Esophagus (tissue), 2 donors: ENCODE measurements around the gene TMEM100. TPM values are rescaled to one million over a fixed set of nuclear protein-coding genes. Genes with fewer than 3 reads are reported as not detected.

Source experiments
- H3K27ac ChIP-seq, 2 donors: one replicate each; pipeline ENCODE4 v1.5.1; 2013; ENCODE audit warnings: low read depth in 2 of 2, mild to moderate bottlenecking in 2 of 2, inconsistent platforms in 1 of 2, low read length in 1 of 2, moderate library complexity in 1 of 2
- H3K27me3 ChIP-seq, 2 donors: one replicate each; pipeline ENCODE4 v1.6.1; 2013; ENCODE audit warnings: low read length in 2 of 2, control low read depth in 1 of 2, mild to moderate bottlenecking in 1 of 2; ENCODE audit not compliant: insufficient read depth in 2 of 2, control insufficient read depth in 1 of 2
- H3K36me3 ChIP-seq, 2 donors: one replicate each; pipeline ENCODE4 v1.6.1; 2013; ENCODE audit warnings: low read length in 1 of 2; ENCODE audit not compliant: control insufficient read depth in 2 of 2, insufficient read depth in 2 of 2
- H3K4me1 ChIP-seq, 2 donors: one replicate each; pipeline ENCODE4 v1.6.1; 2013; ENCODE audit warnings: low read length in 1 of 2; ENCODE audit not compliant: control insufficient read depth in 2 of 2, insufficient read depth in 2 of 2
- H3K4me3 ChIP-seq, 2 donors: one replicate each; pipeline ENCODE4 v1.5.1; 2013; ENCODE audit warnings: low read length in 2 of 2, mild to moderate bottlenecking in 2 of 2, low read depth in 1 of 2, moderate library complexity in 1 of 2
- H3K9me3 ChIP-seq, 2 donors: one replicate each; pipeline ENCODE4 v1.6.1; 2013; ENCODE audit warnings: mild to moderate bottlenecking in 2 of 2, low read depth in 1 of 2, low read length in 1 of 2, moderate library complexity in 1 of 2; ENCODE audit not compliant: control insufficient read depth in 2 of 2, insufficient read depth in 1 of 2
- WGBS, 2 donors: extraction: QIAGEN DNeasy Blood & Tissue Kit; methylation state at CpG; one replicate each; pipeline ENCODE4 v1.1.7; 2013; 5-methylcytosine and 5-hydroxymethylcytosine counted together
- polyA plus RNA-seq, 2 donors: library from polyadenylated mRNA; stranded (reverse); fragments of 200-250 nt; gene quantifications; one replicate each; pipeline ENCODE4 v1.2.3, GENCODE V29; 2013
- donor health status: healthy with polysubstance abuse.
- donor health status: Bipolar disorder and iron deficiency.

Gene TMEM100
- polyA plus RNA-seq, 2 donors, result 1.6 to 4.8 TPM

DNA sequence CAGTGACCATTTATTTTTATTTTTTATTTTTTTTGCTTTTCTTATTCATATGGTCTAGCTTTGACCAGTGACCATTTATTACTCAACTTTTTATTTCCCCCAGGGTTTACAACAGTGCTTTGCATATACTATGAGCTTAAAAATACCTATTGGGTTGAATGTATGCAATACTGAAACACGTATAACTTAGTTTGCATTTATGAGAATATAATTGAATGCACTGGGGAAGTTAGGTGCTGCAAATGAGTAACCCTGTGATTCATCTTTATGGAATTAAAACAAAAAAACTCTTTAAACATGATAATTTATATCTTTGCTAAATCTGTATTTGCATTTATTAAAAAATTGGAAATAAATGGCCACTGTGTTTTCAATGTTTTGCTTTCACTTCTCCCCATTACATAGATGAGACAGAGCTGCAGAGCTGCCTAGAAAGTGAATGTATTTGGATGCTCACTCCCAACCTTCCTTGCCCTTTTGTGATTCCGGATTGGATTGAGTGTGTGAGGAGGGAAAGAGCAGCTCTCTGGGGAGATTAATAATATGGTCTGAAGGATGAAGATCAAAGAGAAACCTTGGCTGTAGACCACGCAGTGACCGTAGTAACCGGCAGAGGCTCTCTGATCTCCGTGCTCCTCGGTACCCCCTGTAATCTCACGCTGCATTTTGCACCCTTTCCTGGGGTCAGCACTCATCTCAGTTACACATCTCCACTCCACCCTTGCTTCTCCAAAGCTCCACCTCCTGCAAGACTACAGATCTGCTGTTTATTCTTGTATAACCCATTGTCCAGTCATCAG is 14.3 kb downstream of the TMEM100 start:
- WGBS, 2 donors, result 49 to 57% methylated on average over 8 of the region's 8 CpGs
- H3K4me3 ChIP-seq, result no peak overlapping the region
- peaks cover 3 to 10% of the 10 kb centered on the region in 2 donors for H3K4me1 ChIP-seq
- H3K36me3 ChIP-seq, result no peaks in the 10 kb centered on the region
- H3K27ac ChIP-seq, result no peak overlapping the region
- H3K27me3 ChIP-seq, result no peaks in the 10 kb centered on the region
- H3K9me3 ChIP-seq, result no peaks in the 10 kb centered on the region

DNA sequence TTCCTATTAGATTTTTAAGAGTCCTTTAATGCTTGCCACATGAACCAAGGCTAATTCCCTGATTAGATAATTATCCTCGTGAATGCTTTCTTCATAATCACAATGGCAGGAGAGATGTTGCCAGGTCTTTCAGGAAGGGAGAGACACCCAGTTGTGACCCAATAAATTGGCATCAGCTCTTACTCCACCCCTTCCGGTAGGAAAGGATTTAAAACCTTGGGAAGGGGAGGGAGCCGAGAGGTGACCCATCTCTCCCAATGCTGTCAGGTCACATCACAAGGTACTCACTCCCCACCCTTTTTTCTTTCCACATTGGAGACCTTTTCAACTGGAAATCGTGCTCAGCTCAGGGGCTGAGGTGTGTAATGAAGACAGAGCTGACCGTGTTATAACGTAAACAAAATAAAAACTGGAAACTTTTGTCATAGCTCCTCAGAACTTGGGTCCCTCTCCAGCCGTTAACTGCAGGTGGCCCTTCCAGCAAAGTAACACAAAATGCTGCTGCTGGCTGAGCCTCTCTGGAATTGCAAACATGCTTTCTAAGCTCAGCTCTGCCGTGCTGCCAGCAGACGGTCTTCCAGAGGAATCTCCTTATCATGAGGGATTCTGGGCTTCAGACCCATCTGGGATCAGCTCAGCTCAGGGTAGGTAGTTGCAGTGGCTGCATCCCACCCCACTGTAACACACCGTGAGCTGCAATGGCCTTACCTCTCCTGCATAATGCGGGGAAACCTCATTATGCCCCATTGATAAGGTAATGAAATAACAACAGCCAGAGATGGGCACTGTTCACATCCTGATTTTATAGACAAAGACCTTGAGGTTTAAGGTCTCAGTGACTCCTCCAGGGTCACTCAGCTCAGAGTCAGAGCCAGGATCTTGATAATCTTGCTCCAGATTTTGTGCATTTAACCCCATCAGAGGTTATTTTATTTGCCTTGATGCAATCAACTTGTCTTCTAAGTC is 15.6 kb downstream of the TMEM100 start:
- no peaks in the 10 kb centered on the region for H3K9me3 ChIP-seq
- no peak overlapping the region for H3K4me3 ChIP-seq
- peaks cover 3 to 10% of the 10 kb centered on the region in 2 donors for H3K4me1 ChIP-seq
- H3K36me3 ChIP-seq, result no peaks in the 10 kb centered on the region
- 46% methylated on average over 11 of the region's 11 CpGs for whole genome bisulfite sequencing, 2 donors
- H3K27ac ChIP-seq, result no peak overlapping the region
- H3K27me3 ChIP-seq, result no peaks in the 10 kb centered on the region

GRCh38 chr17:55705847-55706246 is 16.8 kb downstream of the TMEM100 start:
- no peak overlapping the region for H3K27ac ChIP-seq
- H3K27me3 ChIP-seq, result no peaks in the 10 kb centered on the region
- no peak overlapping the region for H3K4me3 ChIP-seq
- no peaks in the 10 kb centered on the region for H3K36me3 ChIP-seq
- peaks cover 3 to 10% of the 10 kb centered on the region in 2 donors for H3K4me1 ChIP-seq
- no peaks in the 10 kb centered on the region for H3K9me3 ChIP-seq

DNA sequence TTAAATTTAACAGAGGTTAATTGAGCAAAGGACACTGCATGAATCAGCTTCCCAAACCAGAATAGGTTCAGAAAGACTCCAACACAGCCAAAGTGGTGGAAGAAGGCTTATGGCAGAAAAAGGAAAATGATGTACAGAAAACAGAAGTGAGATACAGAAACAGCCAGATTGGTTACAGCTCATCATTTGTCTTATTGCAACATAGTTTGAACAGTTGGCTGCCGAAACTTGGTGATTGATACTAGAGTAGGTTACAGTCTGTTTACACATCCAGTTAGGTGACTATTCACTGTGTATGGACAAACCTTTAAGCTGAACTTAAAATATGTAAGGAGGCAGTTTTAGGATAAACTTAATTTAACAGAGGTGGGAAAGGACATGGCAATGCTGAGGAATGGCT is 18.3 kb downstream of the TMEM100 start:
- Histone ChIP-seq H3K36me3 (no peaks in the 10 kb centered on the region), H3K27me3 (no peaks in the 10 kb centered on the region), H3K4me3 (no peak overlapping the region), H3K9me3 (no peaks in the 10 kb centered on the region), H3K4me1 (peaks cover 3 to 10% of the 10 kb centered on the region in 2 donors), H3K27ac (no peak overlapping the region)
- 50 to 51% methylated on average over 1 of the region's 1 CpG for WGBS, 2 donors

GRCh38 chr17:55702150-55702549 is 20.5 kb downstream of the TMEM100 start:
- H3K4me1 ChIP-seq, result peaks cover 1 to 7% of the 10 kb centered on the region in 2 donors
- H3K9me3 ChIP-seq, result peaks cover 0 to 2% of the 10 kb centered on the region in 2 donors
- H3K27ac ChIP-seq, result no peak overlapping the region
- no peaks in the 10 kb centered on the region for H3K36me3 ChIP-seq
- 75 to 77% methylated on average over 7 of the region's 7 CpGs for WGBS, 2 donors
- no peak overlapping the region for H3K4me3 ChIP-seq
- no peaks in the 10 kb centered on the region for H3K27me3 ChIP-seq

GRCh38 chr17:55699181-55699860 is 23.3 kb downstream of the TMEM100 start:
- Histone ChIP-seq H3K9me3 (peaks cover 0 to 2% of the 10 kb centered on the region in 2 donors), H3K36me3 (no peaks in the 10 kb centered on the region), H3K4me3 (no peak overlapping the region), H3K27ac (no peak overlapping the region), H3K27me3 (no peaks in the 10 kb centered on the region), H3K4me1 (no peaks in the 10 kb centered on the region)
- WGBS, 2 donors, result 65 to 66% methylated on average over 8 of the region's 8 CpGs

DNA sequence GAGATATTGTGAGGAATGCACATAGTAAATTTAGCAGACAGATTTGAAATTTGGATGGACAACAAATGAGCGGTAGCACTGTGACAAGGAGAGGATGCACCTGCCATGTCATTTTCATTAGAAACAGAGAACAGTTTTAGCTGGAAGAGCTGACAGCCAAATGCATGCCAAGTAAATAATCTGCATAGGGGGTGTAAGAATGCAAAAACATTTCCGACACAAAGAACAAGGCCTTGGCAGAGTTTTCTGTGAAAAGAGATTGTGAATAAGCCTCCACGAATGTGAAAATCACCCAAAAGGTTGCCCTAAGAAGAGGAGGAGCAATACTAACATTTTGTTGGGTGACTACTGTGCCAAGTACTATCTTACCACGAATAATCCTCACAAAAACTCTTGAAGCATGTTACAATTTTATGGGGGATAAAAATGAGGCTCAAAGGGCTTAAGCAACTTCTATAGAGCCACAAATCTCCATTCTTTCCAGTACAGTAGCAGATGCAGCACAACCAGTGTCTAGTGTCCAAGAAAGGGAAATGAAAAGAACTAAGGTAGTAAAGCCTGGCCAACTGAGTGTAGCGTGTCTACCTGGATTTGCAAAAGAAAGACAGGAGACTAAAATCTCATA is 28.3 kb downstream of the TMEM100 start:
- no peaks in the 10 kb centered on the region for H3K36me3 ChIP-seq
- H3K27ac ChIP-seq, result no peak overlapping the region
- no peak overlapping the region for H3K4me3 ChIP-seq
- 40 to 52% methylated on average over 5 of the region's 5 CpGs for WGBS, 2 donors
- H3K27me3 ChIP-seq, result no peaks in the 10 kb centered on the region
- H3K4me1 ChIP-seq, result no peaks in the 10 kb centered on the region
- H3K9me3 ChIP-seq, result peaks cover 0 to 2% of the 10 kb centered on the region in 2 donors

DNA sequence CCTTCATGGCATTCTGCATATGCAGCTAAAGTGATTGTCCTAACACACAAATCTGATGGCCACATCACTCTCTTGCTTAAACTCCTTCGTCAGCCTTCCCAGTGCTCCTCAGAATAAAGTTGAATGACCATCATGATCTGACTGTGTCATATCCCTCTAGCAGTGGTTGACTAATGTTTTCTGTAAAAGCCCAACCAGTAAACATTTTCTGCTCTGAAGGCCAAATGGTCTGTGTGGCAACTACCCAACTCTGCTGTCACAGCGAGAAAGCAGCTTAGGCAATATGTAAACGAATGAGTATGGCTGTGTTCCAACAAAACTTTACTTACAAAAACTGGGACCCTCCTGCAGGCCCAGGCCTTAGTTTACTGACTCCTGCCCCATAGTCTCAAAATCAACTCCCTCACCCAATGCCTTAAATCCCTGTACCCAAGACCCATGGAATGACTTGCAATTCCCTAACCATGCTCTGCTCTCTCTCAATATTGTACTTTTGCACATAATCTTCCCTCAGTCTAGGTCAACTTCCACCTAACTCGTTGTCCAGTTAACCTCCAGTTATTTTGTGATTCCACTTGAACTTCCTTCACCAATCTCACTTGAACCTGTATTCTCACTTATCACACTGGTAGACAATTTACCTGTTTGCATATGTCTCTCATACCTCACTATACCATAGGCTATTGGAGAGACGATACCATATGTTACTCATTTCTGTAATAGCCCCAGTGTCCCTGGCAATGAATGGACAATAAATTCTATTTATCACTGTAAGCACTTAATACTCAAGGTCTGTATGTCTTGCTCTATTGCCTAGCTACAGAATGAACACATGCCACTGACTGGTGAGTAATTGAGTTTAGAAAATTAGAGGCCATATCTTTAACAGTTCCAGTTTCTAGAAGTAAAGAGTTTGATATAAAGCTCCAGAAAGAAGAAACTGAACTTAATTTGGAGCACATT is 29.1 kb downstream of the TMEM100 start:
- 51 to 55% methylated on average over 5 of the region's 5 CpGs for WGBS, 2 donors
- no peak overlapping the region for H3K4me3 ChIP-seq
- H3K27ac ChIP-seq, result peak overlapping the region; percentile 11 to 52
- no peaks in the 10 kb centered on the region for H3K36me3 ChIP-seq
- H3K4me1 ChIP-seq, result no peaks in the 10 kb centered on the region
- peaks cover 0 to 2% of the 10 kb centered on the region in 2 donors for H3K9me3 ChIP-seq
- no peaks in the 10 kb centered on the region for H3K27me3 ChIP-seq
